Measurements from ENCODE around the gene TRERF1.

TRERF1 gene

GRCh38 chr6:42393339-42393738 lies 58.4 kb downstream of the TRERF1 start:
- DNase-seq, result no peak

- DNase-seq, result no peak
Measured at GRCh38 chr6:42392833-42393232, 58.9 kb downstream of the TRERF1 start.

- DNase-seq, result no peak
Measured at GRCh38 chr6:42391441-42391840, 60.3 kb downstream of the TRERF1 start.

GRCh38 chr6:42390228-42390934 lies 61.3 kb downstream of the TRERF1 start:
- DNase-seq, result no peak

GRCh38 chr6:42389736-42390135 lies 62.0 kb downstream of the TRERF1 start:
- no peak for DNase-seq

- DNase-seq, result no peak
Measured at GRCh38 chr6:42388046-42388445, 63.7 kb downstream of the TRERF1 start.

GRCh38 chr6:42387336-42387735 lies 64.4 kb downstream of the TRERF1 start:
- DNase-seq, result no peak

GRCh38 chr6:42385339-42385738 lies 66.4 kb downstream of the TRERF1 start:
- no peak for DNase-seq

GRCh38 chr6:42383421-42384205 lies 68.1 kb downstream of the TRERF1 start:
- no peak for DNase-seq

GRCh38 chr6:42381850-42382249 lies 69.9 kb downstream of the TRERF1 start:
- no peak for DNase-seq

GRCh38 chr6:42380228-42380979 lies 71.3 kb downstream of the TRERF1 start:
- no peak for DNase-seq

- no peak for DNase-seq
Measured at GRCh38 chr6:42378536-42378935, 73.2 kb downstream of the TRERF1 start.

GRCh38 chr6:42378125-42378524 lies 73.6 kb downstream of the TRERF1 start:
- DNase-seq, result no peak

GRCh38 chr6:42375007-42375635 lies 76.6 kb downstream of the TRERF1 start:
- DNase-seq, result no peak

GRCh38 chr6:42374018-42374669 lies 77.6 kb downstream of the TRERF1 start:
- no peak for DNase-seq

GRCh38 chr6:42372699-42373098 lies 79.0 kb downstream of the TRERF1 start:
- DNase-seq, result no peak

- no peak for DNase-seq
Measured at GRCh38 chr6:42370323-42370985, 81.3 kb downstream of the TRERF1 start.

GRCh38 chr6:42369568-42369967 lies 82.2 kb downstream of the TRERF1 start:
- no peak for DNase-seq

GRCh38 chr6:42368181-42368580 lies 83.5 kb downstream of the TRERF1 start:
- DNase-seq, result no peak

- DNase-seq, result no peak
Measured at GRCh38 chr6:42367353-42368011, 84.2 kb downstream of the TRERF1 start.

GRCh38 chr6:42366999-42367352 lies 84.8 kb downstream of the TRERF1 start:
- DNase-seq, result no peak
